OCI-M1 (cell line): ENCODE measurements around the gene SLC16A9.
A peak's percentile ranks its signal among the peaks of the same experiment; 100 is the strongest.
"Not testable (repeated sequence)": the region's sequence is repeated elsewhere in the genome, so short reads cannot be mapped to it uniquely, and the experiment has no call there.

Experiments
- DNase-seq: peaks from one replicate; lab custom pipeline; 2025; lab: John Stamatoyannopoulos, UW

Gene SLC16A9

DNA sequence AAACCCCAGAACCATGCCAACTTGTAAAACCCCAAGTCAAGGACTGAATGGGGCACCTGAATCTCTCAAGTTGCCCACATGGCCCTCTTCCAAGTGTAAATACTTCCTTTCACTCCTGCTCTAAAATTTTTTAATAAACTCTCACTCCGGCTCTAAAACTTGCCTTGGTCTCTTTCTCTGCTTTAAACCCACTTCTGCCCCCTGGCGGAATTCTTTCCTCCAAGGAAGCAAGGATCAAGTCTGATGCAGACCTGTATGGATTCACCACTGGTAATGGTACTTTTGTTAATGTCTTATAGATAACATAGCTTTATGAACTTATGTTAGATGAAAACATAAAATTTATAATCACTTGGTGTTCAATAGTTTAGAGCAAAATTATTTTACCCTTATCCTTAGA is 33.8 kb downstream of the SLC16A9 start:
- peak; percentile 47 for DNase-seq

DNA sequence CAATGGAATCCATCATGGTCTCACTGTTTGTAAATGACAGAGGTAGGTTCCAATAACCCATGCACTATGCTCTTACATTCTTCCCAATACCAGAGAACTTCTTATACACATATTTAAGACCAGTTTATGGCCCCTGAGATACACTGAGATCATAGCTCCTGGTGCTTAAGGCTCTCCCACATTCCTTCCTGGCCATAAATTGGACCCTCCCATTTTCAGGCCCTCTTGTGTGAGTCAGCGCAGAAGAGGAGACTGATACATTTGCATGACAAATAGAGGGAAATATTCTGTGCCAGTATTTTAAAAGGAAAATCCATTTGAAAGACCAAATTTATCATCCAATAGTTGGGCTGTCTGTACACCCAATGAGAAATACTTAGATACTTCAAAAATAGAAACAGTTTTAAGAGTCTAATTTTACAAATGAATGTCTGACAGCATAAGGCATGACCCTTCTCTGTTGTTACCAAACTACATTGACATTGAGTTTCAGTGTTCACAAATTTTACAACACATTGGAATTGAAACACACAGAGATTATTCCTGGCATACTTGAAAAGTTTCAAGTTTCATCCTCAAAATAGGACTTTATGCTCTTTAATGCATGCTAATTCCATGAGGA is 35.3 kb downstream of the SLC16A9 start:
- DNase-seq = no peak

DNA sequence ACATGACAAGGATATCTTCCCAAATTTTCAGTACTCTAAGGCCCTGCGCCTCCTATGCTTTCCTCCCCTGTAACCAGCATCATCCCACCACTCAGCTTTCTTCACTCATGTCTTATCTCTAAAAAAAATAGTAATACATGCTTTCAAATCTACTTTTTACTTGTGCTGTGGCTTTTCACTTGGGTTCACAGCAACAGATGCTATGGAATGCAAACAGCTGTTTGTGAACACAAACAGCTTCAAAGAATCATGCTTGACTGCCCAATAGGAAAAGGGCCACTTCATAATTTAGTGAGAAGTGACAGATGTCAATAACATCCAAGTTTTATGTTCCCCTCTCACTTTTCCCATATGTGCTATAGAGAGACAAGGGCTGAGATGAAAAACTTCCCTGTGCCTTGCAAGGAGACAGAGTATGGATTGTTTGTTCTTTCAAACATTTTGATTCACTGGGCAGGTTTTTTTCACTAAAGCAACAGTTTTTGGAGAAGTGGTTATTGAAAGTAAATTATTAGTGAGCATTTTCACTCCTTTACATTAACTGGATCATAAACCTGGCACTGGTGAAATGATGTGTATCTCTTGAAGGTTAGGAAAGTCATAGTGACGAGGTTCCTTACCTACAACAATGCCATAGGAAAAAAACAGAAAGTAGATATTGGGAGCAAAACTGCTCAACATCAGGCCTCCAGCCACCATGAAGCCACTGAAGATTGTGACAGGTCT is 37.3 kb downstream of the SLC16A9 start:
- DNase-seq = no peak

DNA sequence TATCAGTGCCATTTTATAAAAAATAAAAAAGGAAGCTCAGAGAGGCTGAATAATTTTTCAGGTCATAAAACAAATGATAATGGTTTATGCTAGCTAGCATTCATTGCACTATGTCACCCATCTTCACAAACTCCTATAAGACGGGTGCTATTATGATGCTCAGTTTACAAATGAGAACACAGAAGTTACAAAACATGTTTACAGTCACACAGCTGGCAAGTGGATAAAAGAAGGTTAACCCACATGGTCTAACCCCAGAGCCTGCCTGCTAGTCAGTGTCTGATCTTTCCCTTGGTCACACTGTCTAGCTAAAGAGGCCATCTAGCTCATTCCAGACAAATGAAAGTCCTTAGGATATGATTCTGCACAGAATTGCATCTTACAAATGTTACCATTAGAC is 39.4 kb downstream of the SLC16A9 start:
- no peak for DNase-seq

DNA sequence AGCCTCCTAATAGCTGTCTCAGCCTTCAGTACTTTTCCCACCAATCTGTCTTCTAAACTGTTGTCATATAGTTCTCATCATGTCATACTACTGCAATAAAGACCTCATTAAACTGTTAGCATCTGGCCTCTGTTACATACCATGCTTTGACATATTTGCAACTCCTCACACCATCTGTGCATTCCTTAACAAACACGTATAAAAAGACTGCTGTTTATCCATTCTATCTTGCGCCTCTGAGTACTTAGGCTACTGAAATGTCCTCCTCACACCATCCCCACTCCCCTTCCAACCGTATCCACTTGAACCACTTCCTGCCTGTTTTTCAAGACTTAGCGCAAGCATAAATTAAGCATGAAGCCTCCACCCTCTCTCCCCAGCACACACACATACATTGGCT is 41.6 kb downstream of the SLC16A9 start:
- DNase-seq = no peak

GRCh38 chr10:59666310-59666709 is 43.3 kb downstream of the SLC16A9 start:
- no peak for DNase-seq

GRCh38 chr10:59663213-59663612 is 46.4 kb downstream of the SLC16A9 start:
- not testable (repeated sequence) for DNase-seq

DNA sequence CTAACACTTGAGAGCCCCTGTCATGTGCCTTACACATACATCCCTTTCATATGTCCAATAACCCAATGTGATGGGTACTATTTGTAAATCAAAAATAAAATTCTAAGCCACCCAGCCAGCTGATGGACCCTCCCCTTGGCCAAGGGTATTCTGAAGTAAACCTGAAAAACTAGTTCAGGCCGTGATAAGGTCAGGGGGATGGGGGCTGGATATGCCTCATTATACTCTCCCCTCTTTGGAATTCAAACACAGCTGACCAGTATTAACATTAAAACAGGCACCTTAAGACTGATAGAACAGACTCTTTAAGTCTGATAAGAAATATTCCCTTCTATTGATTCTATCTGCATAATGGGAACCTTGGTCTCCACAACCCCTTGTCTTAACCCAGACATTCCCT is 51.9 kb downstream of the SLC16A9 start:
- no peak for DNase-seq

GRCh38 chr10:59655309-59655708 is 54.3 kb downstream of the SLC16A9 start:
- DNase-seq = no peak

- peak; percentile 22 for DNase-seq
Measured at GRCh38 chr10:59654007-59654406, 55.6 kb downstream of the SLC16A9 start.

DNA sequence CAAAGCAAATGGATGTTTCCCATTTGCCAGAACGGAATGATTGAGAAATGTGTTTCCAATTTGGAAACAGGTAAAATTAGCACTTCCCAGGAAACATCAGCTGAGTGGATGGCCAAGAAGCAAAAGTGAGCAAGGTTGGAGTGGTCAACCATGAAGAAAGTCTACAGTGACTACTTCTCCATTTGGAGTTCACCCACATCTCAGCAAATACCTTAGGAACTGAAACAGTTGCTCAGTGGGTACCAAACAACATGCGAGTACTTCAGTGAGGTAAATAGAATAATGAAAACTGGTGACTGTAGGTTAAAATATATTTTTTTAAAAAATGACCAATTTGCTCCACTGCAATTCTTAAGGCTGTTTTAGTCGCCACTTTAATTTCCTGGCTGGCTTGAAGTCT is 57.7 kb downstream of the SLC16A9 start:
- no peak for DNase-seq

- no peak for DNase-seq
Measured at GRCh38 chr10:59649606-59650346, 59.9 kb downstream of the SLC16A9 start.

- no peak for DNase-seq
Measured at GRCh38 chr10:59648711-59649201, 60.9 kb downstream of the SLC16A9 start.

DNA sequence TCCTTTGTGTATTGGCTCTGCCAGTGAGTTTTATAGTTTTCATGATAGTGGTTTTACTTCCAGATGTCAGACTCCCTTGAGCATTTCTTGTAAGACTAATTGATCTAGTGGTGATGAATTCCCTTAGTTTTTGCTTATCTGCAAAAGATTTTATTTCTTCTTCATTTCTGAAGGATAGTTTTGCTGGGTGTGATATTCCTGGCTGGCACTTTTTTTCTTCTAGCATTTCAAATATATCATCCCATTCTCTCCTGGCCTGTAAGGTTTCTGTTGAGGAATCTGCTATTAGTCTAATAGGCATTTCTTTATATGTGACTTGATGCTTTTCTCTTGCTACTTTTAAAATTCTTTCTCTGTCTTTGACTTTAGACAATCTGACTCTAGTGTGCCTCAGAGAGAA is 64.8 kb downstream of the SLC16A9 start:
- DNase-seq = no peak

GRCh38 chr10:59641688-59642087 is 68.0 kb downstream of the SLC16A9 start:
- DNase-seq = not testable (repeated sequence)

- DNase-seq = peak; percentile 14
Measured at GRCh38 chr10:59635502-59636290, 74.0 kb downstream of the SLC16A9 start.

- no peak for DNase-seq
Measured at GRCh38 chr10:59634102-59634501, 75.5 kb downstream of the SLC16A9 start.

GRCh38 chr10:59633063-59633462 is 76.6 kb downstream of the SLC16A9 start:
- peak; percentile 11 for DNase-seq

DNA sequence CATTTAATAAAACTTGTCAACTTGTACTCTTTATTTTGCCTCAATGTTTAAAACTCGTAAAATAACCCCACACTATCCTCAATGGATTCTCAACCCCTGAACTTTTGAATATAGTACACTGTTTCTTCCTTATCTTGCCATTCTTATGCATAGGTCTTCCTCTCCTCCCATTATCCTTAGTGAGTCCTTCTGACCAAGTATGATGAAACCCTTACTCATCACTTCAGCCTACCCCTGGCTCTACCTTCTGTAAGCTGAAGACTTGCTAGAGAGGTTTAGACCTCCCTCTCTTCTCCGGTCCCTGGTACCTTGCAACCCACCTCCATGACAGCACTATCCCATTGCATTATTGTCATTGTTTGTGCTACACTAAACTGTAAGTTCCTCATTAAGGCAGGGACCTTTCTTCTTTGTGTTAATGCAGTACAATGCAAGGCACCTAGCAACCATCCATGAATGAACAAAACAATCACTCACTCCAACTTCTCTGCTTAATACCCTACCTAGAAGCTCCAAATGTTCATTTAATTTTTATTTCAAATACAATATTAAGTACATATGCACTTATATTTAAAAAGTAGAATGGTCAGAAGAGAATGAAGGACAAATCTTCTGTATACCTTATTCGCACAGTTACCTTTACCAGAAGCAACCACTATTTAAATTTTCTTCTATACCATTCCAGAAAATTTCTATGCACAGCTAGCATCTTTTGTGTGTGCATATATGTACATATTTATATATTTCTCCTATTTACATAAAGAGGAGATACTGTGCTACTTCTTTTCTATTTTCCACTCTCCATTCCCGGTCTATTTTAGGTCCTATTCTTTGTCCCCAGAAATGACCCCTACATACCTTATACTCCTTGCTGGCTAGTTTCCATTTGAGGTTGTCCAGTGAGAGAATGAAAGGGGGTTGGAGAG is 77.5 kb downstream of the SLC16A9 start:
- DNase-seq = peak; percentile 30

- DNase-seq = no peak
Measured at GRCh38 chr10:59631237-59631636, 78.4 kb downstream of the SLC16A9 start.

GRCh38 chr10:59628965-59629364 is 80.7 kb downstream of the SLC16A9 start:
- no peak for DNase-seq
